Neural progenitor cell (in vitro differentiated cells): ENCODE measurements around the gene DNM2.

ENCODE experiments used
- CTCF ChIP-seq: fragments of 200-600 bp; sonication (generic); IDR thresholded peaks from 2 replicates; pipeline ENCODE4 v1.5.1; 2017; ENCODE audit warnings: antibody characterized with exemption, mild to moderate bottlenecking
- EZH2phosphoT487 ChIP-seq: fragments of 200-600 bp; sonication (generic); IDR thresholded peaks from 2 replicates; pipeline ENCODE4 v1.6.1; 2017; ENCODE audit warnings: antibody characterized with exemption

DNA sequence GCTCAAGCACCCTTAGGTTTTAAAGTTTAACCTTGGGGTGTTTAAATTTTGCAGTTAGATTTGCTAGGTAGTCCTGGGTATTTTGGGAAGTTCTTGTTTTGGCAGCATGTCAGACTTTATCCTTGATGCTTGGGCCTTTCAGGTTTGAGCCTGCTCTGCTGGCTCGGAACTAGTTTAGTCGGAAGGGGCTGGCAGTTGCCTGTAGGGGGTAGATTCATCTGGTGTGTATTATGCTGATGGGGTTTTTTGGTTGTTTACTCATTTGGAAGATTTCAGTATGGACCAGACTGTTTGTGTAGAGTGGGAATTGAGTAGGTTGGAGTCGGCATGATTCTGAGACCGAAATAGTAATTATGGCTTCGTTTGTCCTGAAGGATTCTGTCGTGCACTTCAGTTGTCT, 48.6 kb upstream of the DNM2 start:
- TF ChIP-seq CTCF = no peak
- no peak for TF ChIP-seq EZH2phosphoT487
